Measurements from ENCODE around the gene DDX24. TPM values are rescaled to one million over a fixed set of nuclear protein-coding genes. Genes with fewer than 3 reads are reported as not detected.
"Not testable (repeated sequence)": the region's sequence is repeated elsewhere in the genome, so short reads cannot be mapped to it uniquely, and the experiment has no call there.

DDX24 gene
- total RNA-seq, 1 experiment from 2014 or later: 162 TPM

DNA sequence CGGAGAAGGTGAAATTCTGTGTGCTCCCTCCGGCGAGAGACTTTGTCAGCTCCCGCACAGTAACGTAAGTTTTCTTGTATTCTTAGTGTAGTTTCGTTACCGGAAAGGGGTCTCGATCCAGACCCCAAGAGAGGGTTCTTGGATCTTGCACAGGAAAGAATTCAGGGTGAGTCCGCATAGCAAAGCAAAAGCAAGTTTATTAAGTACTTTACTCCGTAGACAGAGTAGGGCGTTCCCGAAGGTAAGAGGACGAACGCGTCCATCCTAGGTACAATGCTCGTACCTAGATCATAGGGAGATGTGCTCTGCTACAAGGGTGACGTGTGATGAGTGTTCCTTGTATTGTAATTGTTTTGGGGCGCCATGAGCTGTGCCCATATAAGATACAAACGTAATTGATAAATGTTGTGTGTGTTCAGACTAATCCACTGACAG lies 401 bp upstream of the DDX24 start:
- DNase-seq (ENCODE audit: low spot score): no peak

DNA sequence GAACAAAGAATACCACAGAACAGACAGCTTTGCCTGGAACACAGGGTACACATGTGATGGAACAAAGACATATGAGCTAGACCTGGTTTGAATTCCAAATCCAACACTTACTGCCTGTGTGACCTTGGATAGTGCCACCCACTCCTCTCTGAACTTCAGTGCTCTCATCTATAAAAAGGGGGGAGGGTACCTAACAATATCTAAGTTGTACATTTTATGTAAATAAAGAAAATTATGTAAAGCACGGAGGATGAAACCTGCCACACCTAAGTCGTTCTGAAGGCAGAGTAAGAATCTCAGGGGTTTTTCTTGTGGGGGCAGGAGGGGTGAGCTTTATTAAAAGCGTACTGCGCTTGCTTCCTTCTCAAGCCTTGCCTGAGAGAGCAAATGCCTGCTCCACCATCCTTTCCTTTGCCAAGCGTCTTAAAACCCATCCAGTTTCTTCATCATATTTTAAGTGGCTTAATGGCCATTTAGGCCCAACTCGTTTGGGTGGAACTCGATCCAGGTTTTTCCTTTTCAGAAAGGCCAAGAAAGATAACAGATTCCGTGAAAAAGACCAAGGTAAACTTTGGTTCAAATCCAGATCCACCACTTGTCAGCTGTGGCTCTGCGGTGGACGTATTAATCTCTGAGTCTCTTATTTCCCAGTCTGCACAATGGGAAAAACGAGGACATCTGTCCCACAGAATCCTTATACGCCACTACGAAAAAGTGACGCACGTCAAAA lies 946 bp downstream of the DDX24 start:
- DNase-seq (ENCODE audit: low spot score): no peak

DNA sequence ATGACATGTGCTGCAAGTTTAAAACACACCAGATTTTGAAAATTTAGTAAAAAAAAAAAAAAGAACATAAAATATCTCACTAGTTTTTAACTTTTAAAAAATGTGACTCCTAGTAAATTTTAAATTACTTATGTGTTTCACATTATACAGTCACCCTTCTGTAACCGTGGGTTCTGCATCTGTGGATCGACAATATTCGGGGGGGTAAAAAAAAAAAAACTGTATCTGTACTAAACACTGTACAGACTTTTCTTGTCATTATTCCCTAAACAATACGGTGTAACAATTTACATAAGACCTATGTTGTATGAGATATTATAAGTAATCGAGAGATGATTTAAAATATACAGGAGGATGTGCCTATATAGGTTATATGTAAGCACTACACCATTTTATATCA lies 3.2 kb downstream of the DDX24 start:
- no peak for DNase-seq (ENCODE audit: low spot score)

DNA sequence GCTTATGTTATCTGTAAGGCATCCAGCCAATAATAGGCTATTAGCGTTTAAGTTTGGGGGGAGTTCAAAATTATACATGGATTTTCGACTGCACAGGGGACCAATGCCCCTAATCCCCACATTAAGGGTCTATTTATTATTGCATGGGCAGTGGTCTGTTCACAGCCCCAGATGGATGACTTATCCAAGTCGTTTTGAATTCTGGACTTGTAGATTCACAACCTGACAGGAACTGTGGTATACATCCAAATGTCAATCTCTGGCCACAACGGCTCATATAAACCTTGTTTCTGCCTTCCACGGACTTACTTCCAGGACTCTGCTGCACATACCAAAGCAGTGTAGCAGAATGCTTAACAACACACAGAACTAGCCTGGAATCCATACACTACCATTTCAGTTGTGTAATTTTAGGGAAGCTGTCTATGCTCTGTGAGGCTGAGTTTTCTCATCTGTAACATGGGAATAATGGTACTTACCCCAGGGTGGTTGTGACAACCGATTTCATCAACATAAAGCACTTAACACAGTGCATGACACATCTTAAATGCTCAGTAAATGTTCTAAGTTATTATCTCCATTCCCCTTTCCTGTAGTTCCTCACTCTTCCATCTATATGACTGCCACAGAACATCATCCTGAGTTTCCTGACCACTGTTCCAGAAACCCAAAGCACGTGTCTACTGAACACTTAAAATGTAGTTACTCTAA lies 3.7 kb downstream of the DDX24 start:
- no peak for DNase-seq (ENCODE audit: low spot score)

DNA sequence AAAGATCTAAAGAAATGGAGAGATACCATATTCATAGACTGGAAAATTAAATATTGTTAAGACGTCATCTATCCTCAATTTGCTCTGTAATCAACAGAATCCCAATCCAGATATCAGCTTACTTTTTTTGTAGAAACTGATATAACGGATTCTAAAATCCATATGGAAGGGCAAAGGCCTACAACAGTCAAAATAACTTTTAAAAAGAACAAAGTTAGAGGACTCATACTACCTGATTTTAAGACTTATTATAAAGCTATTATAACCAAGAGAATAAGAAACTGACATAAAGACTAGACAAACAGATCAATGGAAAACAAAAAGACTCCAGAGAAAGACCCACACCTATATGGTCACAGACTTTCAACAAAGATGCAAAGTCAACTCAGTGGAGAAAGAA lies 6.0 kb downstream of the DDX24 start:
- DNase-seq (ENCODE audit: low spot score): no peak

DNA sequence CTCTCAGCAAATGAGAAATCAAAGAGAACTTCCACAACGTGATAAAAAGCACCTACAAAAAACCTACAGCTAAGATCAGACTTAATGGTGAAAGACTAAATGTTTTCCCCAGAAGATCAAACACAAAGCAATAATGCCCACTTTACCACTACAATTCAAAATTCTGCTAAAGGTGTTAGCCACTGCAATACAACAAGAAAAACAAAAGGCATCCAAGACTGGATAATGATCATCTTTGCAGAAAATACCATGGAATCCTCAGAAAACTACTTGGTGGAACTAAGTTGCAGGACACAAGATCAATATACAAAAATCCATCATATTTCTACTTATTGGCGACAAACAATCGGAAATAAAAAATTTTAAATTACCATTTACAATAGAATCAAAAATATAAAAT lies 6.5 kb downstream of the DDX24 start:
- DNase-seq (ENCODE audit: low spot score): no peak

DNA sequence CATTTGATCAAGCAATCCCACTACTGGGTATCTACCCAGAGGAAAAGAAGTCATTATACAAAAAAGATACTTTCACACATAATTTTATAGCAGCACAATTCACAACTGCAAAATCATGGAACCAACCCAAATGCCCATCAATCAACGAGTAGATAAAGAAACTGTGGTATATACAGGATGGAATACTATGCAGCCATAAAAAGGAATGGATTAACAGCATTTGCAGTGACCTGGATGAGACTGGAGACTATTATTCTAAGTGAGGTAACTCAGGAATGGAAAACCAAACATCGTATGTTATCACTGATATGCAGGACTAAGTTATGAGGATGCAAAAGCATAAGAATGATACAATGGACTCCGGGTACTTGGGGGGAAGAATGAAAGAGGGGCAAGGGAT lies 8.9 kb downstream of the DDX24 start:
- not testable (repeated sequence) for DNase-seq (ENCODE audit: low spot score)

DNA sequence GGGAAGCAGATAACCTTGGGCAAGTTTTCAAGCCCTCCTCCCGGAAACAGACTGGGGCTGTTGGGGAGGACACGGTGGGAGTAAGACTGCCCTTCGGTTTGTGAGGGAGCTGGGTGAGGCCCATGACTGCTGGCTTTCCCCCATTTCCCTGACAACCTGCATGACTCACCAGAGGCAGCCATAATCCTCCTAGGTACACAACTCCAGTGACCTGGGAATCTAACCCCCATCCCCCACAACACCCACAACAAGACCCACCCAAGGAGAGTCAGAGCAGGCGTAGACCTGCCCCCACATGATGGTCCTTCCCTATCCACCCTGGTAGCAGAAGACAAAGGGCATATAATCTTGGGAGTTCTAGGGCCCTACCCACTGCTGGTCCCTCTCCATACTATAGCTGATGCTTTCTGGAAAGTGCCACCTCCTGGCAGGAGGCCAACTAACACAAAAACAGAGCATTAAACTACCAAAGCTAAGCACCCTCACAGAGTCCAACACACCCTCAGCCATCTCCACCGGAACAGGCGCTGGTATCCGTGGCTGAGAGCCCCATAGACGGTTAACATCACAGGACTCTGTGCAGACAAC lies 14.8 kb downstream of the DDX24 start:
- DNase-seq (ENCODE audit: low spot score): peak; percentile 29

DNA sequence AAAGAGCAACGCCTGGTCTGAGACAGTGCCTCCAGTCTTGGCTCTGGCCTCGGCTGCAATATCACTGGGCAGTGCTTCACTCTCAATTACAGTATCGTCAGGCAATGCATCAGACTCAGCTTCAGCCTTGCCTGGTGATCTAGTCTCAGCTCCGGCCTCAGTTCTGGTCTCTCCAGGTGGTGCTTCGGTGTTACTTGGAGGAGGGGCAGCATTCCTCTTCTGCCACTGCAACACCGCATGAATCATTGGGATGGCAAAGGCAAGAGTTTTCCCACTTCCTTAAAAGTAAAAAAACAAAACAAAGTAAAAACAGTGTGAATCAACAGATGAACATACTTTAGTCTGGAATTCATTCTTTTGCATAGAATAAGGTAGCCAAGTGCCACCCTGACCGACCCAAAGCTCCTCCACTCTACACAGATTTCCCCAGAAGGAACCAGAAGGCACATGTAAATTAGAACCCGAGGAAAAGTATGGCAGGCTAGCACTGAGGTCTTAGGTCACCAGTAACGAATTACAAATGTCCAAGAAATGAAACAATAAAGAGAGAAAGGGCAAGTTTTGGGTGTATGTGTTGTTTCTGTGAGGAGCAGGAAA lies 18.6 kb downstream of the DDX24 start:
- peak; percentile 68 for DNase-seq (ENCODE audit: low spot score)

DNA sequence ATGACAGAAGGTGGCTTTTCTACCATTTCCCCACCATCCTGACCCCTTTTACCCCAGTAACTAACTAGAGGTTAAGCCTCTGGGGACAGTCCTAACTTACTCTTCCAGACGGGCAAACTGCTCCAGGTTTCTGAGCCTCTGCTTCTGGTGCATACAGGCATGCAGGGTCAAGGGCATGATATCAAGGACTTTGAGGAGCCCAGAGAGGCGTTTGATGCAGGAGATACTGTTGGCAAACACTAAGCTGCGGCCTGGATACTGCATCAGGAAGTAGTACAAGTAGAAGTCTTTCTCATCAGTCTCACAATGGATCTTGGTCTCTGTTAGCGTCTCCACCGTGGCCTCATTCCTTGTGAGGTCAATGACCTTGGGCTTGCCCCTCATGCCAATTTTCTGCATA lies 21.0 kb downstream of the DDX24 start:
- DNase-seq (ENCODE audit: low spot score): no peak

DNA sequence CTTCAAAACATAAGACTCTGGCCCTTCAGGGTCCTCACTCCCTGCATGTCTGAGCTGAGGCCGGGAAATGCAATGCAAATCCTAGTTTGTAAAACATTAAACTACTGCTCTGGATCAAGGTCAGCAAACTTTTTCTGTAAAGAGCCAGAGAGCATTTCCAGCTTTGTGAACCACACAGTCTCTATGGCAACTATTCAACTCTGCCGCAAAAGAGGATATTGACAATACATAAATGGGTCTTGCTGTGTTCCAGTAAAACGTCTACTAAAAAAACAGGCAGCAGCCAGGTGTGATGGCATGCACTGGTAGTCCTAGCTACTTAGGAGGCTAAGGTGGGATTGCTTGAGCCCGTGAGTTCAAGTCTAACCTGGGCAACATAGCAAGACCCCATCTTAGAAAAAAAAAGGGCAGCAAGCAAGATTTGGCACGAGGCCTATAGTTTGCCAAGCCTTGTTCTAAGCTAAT lies 22.3 kb downstream of the DDX24 start:
- DNase-seq (ENCODE audit: low spot score): no peak

DNA sequence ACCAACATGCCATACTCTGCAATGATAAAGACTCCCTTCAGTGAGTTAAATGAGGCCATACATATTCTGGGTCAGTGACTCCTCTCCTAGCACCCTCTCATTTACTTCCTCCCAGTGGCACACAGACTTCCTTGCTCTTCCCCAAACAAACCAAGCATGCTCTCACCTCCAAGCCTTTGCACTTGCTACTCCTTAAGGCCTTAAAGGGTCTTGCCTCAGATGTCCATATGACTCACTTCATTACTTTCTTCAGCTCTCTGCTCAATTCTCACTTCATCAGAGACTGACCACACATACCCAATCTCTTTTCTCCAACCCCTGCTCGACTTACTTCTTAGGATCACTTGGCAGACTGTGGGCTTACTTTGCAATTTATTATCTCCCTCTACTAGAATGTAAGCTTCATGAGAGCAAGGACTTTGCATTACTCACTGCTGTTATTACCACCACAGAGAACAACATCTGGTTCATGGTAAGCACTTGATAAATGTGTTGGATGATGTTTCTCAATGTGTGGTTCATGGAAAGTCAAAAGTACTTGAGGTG lies 22.8 kb downstream of the DDX24 start:
- DNase-seq (ENCODE audit: low spot score): no peak

DNA sequence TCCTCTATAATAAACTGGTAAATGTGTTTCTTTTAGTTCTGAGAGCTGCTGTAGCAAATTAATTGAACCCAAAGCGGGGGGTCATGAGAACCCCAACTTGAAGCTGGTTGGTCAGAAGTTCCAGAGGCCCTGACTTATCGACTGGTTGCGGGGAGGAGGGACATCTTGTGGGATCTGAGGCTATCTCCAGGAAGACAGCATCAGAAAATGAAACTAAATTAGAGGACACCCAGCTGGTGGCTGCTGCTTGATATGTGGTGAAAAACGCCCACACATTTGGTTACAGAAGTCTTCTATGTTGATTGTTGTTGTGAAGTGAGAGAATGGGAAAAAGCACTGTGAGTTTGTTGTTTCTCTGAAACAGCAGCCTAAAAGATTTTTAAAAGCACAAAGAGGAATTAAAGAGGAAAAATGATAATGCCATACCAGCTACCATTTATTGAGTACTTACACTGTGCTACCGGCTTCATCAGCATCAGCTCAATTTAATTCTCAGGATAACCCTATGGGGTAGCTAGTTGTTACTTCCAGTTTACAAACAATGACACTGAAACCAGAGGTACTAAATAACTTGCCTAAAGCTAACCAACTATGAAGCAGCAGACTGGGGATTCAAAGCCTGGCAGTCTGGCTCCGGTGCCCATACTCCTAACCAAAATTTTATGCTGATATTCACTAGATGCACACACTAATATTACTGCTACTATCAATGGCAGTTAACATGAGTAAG lies 24.3 kb downstream of the DDX24 start:
- DNase-seq (ENCODE audit: low spot score): no peak

DNA sequence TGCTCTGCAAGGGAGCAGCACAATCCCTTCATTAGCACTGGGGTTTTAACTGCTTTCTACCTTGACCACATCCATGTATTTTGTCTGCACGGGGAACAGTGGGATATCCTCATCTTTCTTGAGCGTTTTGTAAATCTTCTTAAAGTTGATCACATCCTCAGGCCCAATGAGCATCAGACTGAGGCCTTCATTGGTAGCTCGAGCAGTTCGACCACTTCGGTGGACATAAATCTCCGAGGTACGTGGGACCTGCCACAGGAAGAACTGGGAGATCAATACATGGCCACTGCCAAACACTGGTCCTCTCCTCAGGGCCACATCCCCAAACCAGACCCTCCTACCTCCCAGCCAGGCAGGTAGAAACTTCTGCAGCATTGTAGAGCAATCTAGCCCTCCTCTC lies 26.1 kb downstream of the DDX24 start:
- no peak for DNase-seq (ENCODE audit: low spot score)

DNA sequence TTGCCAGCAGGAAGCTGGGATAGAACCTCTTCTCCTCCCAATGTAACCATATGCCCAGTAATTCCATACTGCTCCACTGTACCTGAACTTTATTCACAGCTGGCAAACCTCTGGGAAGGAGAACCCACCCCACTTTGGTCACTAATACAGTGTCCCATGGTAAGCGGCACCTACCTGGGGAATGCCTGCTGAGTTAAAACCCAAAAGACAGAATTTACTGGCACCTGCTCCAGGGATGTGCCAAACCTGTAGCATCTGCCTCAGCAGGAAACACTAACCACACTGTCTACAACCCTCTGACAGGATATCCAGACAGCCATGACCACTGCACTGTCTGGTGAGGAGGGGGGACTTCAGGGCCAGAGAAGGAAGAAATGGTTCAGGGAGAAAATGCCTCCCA lies 26.6 kb downstream of the DDX24 start:
- no peak for DNase-seq (ENCODE audit: low spot score)

DNA sequence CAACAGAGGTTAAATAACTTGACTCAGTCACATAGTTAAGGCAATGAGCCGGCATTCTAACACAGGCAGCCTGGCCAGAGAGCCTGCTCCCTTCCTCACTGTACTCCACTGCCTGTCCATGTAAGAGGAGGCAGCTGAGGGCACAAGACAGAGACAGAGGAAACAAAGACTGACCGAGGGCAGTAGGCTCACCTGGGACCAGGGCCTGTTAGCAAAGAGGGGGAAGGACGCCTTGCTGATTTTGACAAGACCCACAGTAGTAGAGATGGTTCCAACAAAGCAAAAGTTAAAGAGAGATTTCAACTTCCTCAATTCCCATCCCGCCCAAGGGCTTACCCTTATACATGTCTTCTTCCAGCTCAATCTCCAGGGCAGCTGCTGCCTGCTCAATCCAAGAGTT lies 28.3 kb downstream of the DDX24 start:
- no peak for DNase-seq (ENCODE audit: low spot score)

DNA sequence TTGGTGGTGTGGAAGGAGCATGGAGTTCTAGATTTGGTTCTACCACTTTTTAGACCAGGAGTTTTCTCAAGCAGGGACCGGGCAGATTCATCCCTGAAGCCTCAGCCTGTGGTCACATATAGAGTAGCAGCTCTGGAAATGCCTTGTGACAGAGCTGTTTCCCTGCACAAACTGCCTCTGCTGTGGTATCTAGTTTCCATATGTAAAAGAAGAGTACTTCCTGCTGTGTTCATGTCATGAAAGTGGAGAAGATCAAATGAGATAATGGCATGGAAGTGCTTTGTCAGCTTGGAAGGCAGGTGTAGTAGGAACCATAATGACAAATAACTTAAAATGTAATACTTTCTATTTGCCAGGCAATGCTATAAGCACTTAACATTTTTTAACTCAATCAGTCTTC lies 28.8 kb downstream of the DDX24 start:
- no peak for DNase-seq (ENCODE audit: low spot score)

DNA sequence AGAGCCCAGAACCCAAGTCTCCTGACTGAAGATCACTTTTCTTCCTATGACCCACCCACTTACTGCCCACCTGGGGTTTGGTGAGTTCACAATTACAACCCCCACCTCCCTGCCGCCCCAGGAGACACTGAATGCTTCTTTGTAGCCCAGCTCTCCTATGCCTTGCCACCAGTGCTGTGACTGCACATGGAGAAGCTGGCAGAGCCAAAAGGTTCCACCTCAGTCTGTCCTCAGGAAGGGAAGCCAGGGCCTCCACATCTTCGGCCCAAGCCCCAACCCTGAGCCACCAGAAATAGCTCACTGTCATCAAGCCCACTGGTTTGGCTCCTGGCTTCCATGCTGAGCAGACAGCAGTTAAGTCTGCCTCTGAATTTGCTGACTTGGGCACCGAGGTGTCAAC lies 29.2 kb downstream of the DDX24 start:
- DNase-seq (ENCODE audit: low spot score): no peak

DNA sequence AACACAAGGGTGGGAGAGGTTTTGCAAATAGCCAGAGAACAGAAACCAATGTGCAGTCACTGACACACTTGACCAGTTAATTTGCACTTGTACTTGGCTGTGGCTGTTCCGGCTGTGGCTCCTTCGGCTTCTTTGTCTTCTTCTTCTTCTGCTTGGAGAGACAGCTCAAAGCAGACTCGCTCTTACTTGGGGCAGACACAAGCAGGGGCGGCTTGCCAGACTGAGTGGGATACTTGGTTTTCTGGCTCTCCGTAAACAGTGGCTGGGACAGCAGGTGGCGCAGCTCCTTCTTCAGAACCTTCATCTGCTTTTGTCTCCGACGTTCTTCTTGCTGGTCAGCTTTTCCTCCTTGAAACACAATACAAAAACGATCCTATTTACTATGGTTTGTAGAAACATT lies 29.9 kb downstream of the DDX24 start:
- DNase-seq (ENCODE audit: low spot score): no peak

DNA sequence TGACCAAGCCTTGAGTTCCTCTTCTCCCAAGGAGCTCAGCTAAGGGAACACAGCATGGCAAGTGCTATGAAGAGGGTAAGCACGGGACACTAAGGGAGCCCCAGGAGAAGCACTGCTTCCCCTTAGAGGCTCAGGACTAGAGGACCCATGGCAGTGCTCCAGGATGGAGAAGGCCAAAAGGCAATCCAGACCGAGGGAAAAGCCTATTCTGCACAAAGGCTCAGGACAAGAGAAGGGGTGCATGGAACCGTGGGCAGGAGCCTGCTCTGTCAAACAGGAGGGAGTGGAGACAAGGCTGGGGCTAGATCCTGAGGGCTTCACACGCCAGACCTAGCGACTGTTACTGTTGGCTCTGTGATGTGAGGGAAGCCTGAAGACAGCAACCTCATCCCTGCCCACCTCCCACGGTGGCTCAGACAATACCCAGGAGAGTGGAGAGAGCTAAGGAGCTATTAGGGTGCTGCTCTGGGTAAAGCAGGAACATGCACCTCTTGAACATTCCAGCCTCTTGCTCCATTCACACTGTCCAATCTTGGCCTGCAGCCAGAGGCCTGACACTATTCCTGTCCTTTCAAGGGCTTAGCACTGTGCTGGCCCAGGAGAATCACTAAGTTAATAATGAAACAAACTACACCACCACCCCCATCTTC lies 30.6 kb downstream of the DDX24 start:
- no peak for DNase-seq (ENCODE audit: low spot score)

DNA sequence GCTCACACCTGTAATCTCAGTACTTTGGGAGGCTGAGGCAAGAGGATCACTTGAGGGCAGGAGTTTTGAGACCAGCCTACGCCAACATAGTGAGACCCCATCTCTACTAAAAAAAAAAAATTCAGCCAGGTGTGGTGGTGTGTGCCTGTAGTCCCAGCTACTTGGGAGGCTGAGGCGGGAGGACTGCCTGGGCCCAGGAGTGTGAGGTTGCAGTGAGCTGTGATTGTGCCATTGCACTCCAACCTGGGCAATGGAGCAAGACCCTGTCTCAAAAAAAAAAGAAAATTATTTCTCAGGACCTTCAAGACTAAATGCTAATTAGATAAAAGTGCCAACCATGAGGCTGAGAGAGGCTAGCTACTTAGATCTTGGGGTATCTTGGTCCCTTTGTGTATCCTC lies 31.4 kb downstream of the DDX24 start:
- no peak for DNase-seq (ENCODE audit: low spot score)
